ENCODE measurements around the gene ARHGDIG.
A peak's percentile ranks its signal among the peaks of the same experiment; 100 is the strongest.
"Not testable (repeated sequence)": the region's sequence is repeated elsewhere in the genome, so short reads cannot be mapped to it uniquely, and the experiment has no call there.

The ARHGDIG gene
- long read RNA-seq, donor 1: 0 reads
- long read RNA-seq, donor 2, partial matches to known transcripts: 0 of 3 reads
- long read RNA-seq, donor 2, other reads (novel, unspliced or antisense): 0 of 3 reads
- long read RNA-seq, donor 3, partial matches to known transcripts: 0 of 2 reads
- long read RNA-seq, donor 3, other reads (novel, unspliced or antisense): 0 of 2 reads
- long read RNA-seq, donor 4, partial matches to known transcripts: 0 of 2 reads
- long read RNA-seq, donor 4, other reads (novel, unspliced or antisense): 0 of 2 reads
- long read RNA-seq, donor 5: 0 reads
- long read RNA-seq, donor 6, partial matches to known transcripts: 0 of 1 reads
- long read RNA-seq, donor 6, other reads (novel, unspliced or antisense): 0 of 1 reads
- long read RNA-seq, donor 7: 0 reads
- long read RNA-seq, donor 8, partial matches to known transcripts: 0 of 3 reads
- long read RNA-seq, donor 8, other reads (novel, unspliced or antisense): 0 of 3 reads

DNA sequence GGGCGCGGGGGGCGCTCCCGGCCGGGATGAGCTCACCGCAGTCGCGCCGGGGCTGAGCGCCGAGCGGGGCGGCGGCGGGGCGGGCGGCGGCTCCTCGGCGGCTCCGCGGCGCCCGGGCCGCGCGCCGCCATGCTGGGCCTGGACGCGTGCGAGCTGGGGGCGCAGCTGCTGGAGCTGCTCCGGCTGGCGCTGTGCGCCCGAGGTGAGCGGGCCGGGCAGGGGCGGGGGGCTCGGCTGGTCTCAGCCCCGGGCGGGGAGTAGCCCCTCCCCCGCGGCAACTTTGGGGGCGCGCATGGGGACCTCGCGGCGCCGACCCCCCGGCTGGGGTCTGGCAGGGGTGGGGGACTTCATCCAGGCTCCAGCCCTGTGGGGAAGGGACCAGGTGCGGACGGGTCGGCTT lies at the start of gene ARHGDIG:
Gene ARHGDIG (plus strand): TSS at position 40 of the 400 bp plus-strand sequence. CDS start 90 bp downstream, at position 130.
- no peak for DNase-seq

DNA sequence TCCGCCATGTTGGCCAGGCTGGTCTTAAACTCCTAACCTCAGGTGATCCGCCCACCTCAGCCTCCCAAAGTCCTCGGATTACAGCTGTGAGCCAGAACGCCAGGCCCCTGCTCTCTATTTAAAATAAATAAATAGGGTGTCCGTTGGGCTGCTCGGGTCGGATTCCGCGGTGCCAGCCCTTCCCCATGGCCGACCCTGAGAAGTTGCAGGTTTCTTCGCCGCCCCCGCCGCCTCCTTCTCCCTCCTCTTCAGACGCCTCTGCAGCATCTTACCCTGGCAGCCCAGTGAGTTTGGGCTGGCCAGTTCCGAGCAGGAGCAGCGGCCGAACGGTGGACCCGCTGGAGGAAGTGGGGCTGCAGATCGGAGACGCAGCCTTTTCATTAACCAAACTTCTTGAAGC lies 49.4 kb upstream of the ARHGDIG start:
- peak; percentile 27 for DNase-seq

DNA sequence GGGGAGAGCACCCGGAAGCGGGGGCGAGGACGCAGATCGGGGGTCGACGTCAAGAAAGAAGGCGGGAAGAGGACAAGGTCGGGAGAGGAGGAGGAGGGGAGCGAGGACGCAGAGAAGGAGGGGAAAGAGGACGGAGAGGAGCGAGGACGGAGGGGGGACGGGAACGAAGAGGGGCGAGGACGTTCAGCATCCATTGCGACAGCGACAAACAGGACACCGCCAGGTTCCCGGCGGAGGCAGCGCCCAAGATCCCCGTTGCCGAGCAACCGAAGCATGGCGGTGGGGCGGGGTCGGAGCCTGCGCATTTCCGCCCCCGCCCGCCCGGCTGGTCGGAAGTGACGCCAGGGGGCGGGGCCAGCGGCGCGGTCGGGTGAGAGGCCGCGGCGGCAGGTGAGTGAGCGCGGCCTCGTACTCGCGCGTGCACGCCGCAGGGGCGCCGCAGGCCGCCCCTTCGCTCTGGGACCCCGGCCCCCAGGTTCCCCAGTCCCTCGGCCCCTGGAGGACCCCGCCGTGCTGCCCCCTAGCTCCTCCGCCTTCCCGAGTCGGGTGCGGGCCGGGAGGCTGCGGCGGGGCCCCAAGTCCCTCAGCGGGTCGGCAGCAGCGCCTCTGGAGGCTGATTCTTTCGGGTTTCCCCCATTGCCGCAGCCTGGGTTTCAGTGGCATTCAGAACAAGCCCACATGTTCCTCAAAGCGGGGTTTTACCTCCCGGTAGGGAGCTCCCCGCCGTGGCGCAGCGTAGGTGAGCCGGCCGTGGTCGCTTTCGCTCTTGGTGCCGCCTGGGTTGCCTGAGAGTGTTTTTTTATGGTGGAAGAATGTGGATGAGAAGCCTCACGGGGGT lies 45.7 kb upstream of the ARHGDIG start, which contains the start of gene FAM234A:
Gene FAM234A (plus strand): TSS at position 354 of the 838 bp plus-strand sequence. CDS start 19,593 bp downstream, outside the sequence.
- DNase-seq: peak; percentile 97

DNA sequence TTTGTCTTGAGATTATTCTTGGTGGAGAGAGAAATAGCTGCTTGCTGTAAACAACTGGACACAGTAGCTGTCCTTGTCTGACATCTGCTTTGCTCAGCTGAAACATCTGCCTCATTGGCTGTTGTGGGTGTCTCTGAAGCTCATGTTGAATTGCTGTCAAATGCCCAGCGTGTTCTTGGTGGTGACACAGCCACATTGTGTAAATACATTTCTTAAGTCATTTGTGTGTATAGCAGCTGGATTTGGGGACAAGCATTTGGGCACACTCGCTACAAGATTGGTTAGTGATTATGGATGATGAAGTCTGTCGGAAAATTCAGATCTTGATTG lies 40.5 kb upstream of the ARHGDIG start:
- no peak for DNase-seq

DNA sequence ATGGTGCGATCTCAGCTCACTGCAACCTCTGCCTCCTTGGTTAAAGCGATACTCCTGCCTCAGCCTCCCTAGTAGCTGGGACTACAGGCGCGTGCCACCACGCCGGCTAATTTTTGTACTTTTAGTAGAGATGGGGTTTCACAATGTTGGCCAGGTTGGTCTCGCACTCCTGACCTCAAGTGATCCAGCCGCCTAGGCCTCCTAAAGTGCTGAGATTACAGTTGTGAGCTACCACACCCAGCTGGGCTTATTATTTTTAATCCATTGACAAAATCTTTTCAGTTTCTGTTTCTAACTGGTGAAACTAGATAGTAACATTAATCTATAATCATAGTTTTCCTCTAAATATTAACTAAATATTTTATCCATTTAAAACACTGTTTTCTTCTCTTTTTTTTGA lies 39.8 kb upstream of the ARHGDIG start:
- no peak for DNase-seq

DNA sequence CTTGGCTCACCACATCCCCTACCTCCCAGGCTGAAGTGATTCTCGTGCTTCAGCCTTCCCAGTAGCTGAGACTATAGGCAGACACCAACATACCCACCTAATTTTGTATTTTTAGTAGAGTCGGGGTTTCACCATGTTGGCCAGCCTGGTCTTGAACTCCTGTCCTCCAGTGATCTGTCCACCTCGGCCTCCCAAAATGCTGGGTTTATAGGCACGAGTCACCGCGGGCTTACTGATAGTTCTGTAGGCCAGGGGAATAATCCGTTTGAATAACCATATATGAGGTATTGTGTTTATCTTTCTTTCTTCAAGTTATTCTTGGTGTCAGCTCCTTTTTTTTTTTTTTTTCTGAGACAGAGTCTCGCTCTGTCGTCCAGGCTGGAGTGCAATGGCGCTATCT lies 38.1 kb upstream of the ARHGDIG start:
- no peak for DNase-seq

DNA sequence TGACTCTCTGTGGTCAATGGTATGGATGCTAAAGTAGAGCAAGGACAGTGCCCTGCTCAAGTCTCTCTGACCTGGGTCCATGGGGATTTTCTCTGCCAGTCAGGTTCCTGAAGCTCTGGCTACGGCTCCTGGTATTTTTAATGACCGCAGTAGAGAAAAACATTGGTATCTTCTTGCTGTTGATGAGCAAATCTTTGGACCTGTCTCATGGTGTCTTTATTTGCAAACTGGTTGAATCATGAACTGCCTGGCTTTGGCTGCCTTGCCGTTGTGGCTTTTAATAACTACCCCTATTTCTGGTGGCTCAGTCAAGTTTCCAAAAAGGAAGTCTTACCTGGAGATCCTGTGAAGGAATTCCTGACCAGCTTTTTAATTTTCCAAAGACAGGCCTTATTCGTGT lies 37.0 kb upstream of the ARHGDIG start:
- no peak for DNase-seq

DNA sequence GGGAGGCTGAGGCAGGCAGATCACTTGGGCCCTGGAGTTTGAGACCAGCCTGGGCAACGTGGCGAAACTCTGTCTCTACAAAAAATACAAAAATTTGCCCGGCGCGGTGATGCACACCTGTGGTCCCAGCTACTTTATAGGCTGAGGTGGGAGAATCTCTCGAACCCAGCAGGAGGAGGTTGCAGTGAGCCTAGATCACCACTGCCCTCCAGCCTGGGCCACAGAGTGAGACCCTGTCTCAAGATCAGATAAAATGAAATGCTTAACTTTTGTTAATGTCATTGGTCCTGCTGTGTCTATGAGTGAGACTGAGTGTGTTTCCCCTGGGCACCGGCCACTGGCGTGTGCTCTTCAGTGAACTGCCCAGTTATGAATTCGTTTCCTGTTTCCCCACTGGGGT lies 35.3 kb upstream of the ARHGDIG start:
- no peak for DNase-seq

DNA sequence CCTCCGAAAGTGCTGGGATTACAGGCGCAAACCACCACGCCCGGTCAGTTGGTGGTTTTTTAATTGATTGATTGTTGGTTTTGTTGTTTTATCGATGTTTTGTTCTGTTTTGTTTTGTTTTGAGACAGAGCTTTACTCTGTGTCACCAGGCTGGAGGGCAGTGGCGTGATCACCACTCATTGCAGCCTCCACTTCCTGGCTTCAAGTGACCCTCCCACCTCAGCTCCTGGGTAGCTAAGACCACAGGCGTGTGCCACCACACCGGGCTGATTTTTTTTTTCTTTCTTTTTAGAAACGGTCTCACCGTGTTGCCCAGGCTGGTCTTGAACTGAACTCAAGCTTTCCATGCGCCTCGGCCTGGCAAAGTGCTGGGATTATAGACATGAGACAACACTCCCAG lies 33.4 kb upstream of the ARHGDIG start:
- DNase-seq: no peak

DNA sequence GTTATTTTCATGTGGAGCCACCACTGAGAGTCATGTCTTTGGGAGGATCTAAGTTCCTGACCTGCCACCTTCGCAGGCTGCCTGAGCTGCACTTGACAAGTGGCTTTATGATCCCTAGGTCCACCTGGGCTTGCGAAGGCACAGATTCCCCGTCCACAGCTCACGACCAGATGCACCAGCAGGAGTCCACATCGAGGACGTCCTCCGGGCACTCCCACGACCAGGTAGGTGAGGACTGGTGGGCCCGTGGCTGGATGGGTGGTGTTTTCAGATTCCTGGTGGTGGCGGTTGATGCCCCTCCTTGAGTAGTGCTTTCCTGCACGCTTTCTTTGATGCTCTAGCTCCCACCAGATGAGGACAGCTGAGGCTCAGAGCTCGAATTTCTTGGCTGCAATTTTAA lies 31.0 kb upstream of the ARHGDIG start:
- DNase-seq: no peak

DNA sequence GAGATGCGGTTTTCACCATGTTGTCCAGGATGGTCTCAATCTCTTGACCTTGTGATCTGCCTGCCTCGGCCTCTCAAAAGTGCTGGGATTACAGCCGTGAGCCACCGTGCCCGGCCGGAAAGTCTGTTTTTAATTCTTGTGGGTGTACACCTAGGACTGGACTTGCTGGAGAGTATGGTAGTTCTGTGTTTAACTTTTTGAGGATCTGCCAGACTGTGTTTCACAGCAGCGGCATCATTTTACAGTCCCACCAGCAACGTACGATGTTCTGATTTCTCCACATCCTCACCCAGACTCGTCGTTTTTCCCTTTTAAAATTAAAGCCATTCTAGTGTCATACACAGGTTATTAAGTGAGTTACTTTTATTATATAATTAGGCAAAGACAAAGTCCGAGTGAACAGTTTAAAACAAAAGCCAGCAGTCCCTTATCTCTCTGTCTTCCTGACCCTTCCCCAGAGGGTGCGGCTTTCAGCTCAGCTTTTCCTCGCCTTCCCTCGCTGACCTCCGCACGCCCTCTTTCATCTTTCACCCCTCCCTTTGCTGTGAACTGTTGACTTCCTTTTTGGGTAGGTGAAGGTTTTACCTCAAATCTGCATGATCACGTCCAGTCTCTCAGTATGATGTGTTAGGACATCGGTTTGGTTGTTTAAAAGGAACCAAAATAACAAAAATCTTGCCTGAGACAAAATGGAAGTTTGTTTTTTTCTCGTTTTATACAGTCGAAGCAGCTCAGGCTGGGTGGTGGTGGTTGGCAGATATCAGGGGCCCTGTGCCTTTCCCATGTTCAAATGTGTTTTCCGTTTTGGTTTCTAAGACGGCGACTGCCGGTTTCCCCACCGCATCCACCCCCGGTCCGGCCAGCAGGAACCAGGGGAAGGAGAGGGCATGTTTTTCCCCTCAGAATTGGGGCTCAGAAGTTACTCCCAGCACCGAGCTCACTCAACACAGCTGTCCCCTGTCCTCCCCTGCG lies 27.7 kb upstream of the ARHGDIG start:
- no peak for DNase-seq

DNA sequence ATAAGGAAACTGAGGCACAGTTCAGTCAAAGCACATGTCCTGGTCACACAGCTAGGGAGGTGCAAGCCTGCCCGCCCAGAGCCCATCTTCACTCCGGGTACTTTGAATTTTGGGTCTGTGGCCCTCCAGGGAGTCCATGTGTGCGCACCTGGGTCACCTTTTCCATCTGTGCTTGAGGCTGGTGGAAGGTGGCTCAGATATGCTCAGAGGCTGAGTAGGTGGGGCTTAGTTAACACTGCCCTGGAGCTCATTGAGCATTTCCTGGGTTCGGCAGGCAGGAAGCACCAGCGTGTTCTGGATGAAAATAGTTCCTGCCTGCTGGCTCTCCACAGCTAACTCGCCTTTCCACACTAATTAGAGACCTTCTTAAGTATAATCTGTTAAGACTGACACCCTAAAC lies 26.6 kb upstream of the ARHGDIG start:
- DNase-seq: no peak

DNA sequence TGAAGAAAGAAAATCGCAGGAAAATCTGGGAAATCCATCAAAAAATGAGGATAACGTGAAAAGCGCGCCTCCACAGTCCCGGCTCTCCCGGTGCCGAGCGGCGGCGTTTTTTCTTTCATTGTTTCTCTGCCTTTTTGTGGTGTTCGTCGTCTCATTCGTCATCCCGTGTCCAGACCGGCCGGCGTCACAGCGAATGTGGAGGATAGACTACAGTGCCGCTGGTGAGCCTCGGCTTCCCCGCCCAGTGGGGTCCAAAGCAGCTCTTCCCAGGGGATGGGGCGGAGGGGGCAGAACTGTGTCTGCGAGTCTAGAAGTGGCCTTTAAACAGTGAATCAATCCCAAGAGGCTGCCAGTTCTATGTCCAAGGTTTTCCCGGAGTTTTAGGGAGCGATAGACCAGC lies 25.9 kb upstream of the ARHGDIG start:
- DNase-seq: no peak

DNA sequence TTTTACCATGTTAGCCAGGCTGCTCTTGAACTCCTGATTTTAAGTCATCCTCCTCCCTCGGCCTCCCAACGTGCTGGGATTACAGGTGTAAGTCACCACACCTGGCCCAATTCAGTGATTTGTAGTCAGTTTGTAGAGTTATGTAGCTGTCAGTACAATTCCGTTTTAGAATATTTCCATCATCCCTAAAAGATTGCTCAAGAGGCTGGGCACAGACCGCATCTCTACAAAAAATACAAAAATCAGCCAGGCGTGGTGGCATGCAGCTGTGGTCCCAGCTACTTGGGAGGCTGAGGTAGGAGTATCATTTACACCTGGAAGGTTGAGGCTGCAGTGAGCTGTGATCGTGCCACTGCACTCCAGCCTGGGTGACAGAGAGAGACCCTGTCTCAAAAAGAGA lies 25.2 kb upstream of the ARHGDIG start:
- DNase-seq: no peak

DNA sequence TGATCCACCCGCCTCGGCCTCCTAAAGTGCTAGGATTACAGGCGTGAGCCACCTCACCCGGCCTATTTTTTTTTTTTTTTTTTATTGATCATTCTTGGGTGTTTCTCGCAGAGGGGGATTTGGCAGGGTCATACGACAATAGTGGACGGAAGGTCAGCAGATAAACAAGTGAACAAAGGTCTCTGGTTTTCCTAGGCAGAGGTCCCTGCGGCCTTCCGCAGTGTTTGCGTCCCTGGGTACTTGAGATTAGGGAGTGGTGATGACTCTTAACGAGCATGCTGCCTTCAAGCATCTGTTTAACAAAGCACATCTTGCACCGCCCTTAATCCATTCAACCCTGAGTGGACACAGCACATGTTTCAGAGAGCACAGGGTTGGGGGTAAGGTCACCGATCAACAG lies 22.3 kb upstream of the ARHGDIG start:
- not testable (repeated sequence) for DNase-seq

DNA sequence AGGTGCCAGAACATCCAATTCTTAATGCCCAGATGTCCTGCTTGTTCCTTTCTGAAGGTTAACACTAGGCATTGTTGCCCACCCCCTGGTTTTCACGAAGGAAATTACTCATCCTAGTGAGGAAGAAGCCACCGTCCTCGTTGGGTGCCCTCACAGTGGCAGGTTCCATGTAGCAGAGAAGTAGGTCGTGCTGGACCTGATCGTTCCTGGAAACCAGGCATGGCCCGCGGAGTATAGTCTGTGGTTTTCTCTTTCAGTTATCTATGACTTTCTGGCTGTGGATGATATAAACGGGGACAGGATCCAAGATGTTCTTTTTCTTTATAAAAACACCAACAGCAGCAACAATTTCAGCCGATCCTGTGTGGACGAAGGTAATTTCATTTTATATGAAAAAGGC lies 21.2 kb upstream of the ARHGDIG start:
- no peak for DNase-seq

DNA sequence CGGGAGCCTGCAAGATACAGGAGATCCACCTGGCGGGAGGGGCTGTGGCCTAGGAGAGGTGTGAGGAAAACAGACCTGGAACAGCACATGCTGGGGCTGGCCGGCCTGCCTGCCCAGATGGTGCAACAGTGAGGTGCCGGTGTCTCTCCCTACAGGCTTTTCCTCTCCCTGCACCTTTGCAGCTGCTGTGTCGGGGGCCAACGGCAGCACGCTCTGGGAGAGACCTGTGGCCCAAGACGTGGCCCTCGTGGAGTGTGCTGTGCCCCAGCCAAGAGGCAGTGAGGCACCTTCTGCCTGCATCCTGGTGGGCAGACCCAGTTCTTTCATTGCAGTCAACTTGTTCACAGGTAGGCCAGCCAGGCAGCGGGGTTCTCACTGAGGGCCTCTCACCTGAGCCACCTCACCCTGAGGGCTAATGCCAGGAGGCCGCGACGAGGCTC lies 20.6 kb upstream of the ARHGDIG start:
- DNase-seq: no peak

DNA sequence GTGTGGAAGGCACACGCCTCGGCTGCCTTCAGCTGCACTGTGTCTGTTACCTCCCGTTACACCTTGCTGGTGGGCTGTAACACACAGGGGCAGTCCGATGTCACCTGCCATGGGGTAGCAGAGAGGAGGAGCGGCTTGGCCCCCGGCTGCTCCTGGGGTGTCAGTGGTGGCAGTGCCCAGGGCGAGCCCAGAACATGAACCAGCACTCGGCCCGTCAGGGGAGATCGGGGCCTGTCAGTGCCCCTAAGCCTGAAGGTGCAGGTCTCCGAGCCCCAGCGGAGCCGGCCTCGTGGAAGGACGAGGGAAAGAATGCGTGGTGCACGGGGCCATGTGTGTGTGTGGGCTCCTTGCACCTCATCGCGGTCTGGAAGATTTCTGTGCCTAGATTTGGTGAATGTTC lies 20.1 kb upstream of the ARHGDIG start:
- DNase-seq: no peak

DNA sequence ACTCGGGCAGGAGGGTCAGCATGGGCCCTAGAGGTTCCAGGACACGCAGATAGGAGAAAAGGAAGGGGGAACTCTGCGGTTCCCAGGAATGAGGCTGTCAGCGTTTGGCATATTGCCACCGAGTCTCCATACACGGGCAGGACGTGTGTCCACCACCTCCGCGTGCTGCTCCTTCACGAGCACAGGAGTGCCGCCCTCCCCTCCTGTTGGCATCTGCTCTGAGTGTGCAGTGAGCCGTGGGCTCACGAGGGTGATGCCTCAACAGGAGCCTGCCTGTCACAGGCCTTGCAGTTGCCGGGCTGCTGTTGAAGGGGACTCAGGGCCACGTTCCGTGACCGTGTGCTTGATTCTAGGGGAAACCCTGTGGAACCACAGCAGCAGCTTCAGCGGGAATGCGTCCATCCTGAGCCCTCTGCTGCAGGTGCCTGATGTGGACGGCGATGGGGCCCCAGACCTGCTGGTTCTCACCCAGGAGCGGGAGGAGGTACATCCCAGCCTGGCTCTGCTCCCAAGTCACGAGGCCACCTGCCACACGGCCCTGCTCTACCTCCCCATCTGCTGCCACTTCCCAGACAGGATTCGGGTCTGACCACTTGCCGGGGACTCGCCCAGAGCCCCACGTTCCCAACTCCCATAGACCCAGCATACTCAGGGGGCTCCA lies 19.2 kb upstream of the ARHGDIG start:
- DNase-seq: no peak

DNA sequence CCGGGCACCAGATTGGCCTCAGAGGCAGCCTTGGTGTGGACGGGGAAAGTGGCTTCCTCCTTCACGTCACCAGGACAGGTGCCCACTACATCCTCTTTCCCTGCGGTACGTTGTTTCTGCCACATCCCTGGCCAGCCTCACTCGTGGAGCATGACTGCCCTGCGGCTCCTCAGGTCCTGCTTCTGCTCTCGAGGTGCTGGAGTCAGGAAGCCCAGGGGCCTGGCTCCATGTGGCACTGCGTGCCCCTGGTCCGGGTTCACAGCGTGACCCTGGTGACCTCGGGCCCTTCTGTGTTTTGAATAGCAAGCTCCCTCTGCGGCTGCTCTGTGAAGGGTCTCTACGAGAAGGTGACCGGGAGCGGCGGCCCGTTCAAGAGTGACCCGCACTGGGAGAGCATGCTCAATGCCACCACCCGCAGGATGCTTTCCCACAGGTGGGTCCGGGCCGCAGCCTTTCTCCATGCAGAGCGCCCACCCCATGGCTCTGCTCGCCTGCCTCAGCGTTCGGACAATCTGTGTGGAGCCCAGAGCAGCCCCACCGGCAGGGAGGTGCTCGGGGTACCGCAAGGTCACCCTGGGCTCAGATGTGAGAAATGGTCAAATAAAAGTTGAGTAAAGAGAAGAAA lies 18.2 kb upstream of the ARHGDIG start:
- no peak for DNase-seq

DNA sequence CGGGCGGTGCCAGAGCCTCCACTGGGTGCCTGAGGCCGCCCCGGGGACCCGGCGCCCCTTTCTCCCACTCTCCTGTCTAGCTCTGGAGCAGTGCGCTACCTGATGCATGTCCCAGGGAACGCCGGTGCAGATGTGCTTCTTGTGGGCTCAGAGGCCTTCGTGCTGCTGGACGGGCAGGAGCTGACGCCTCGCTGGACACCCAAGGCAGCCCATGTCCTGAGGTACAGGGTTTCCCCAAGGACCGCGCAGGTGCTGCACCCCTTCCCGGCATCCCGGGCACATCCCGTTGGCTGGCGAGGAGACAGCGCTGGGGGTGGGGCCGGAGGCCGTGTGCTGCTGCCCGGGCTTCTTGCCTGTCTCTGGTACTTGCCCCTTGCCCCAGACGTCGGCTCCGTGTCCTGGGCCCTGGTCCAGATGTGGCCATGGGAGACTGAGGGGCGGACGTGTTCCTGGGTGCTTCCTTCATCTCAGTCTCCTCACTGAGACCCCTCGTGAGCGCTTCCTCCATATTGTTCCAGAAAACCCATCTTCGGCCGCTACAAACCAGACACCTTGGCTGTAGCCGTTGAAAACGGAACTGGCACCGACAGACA lies 17.1 kb upstream of the ARHGDIG start:
- no peak for DNase-seq
